ENCODE measurements around the gene ZYX. TPM values are rescaled to one million over a fixed set of nuclear protein-coding genes. Genes with fewer than 3 reads are reported as not detected.

ZYX gene
- total and polyA plus RNA-seq, 9 of the 15 experiments (the other 6 are each of a cell fraction or from before 2014, with no cell fraction given), result 1.8 to 130 (median 15.7) TPM

DNA sequence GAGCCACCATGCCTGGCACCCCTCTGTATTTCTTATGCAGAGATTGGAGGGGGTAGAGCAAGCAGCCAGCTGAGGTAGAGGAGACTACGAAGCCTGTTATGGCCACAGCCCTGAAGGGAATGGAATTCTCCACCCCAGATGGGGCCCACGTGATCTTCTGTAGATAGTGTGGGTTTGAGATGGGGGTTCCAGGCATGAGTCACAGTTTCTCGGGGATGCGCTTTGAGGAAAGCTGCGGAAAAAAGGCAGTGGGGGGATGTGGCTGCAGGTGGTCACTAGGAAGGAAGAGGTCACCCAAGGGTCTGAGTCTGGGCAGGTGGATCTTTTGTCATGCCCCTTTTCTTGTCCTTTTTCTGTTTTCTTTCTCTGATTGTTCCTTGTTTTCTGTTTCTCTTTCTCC is 30.1 kb upstream of the ZYX start (continued):
- TF ChIP-seq FOSL1 (tag; conservative IDR thresholded peaks at IDR 0.05), result peak; percentile 68
- TF ChIP-seq MIER1 (IDR thresholded peaks at IDR 0.05; ENCODE audit: low read depth), result no peak
- TF ChIP-seq SMARCB1 (IDR thresholded peaks at IDR 0.05; ENCODE audit: insufficient read length, low read depth), result no peak
- peak; percentile 54; the same call in 1 of the 2 replicates for TF ChIP-seq JUND (IDR thresholded peaks at IDR 0.05; ENCODE audit: borderline replicate concordance, low read depth, low read length)
- no peak; the same call in 2 of the 3 replicates for TF ChIP-seq JUND (tag; IDR thresholded peaks at IDR 0.05; ENCODE audit: borderline replicate concordance, low read depth, low read length)
- no peak for TF ChIP-seq KDM1A (IDR thresholded peaks at IDR 0.05)
- 0 out of 2 replicates have a peak, but pooled peaks have one; percentile 23 for TF ChIP-seq SMARCE1 (IDR thresholded peaks at IDR 0.05)
- TF ChIP-seq, protein P1, sequence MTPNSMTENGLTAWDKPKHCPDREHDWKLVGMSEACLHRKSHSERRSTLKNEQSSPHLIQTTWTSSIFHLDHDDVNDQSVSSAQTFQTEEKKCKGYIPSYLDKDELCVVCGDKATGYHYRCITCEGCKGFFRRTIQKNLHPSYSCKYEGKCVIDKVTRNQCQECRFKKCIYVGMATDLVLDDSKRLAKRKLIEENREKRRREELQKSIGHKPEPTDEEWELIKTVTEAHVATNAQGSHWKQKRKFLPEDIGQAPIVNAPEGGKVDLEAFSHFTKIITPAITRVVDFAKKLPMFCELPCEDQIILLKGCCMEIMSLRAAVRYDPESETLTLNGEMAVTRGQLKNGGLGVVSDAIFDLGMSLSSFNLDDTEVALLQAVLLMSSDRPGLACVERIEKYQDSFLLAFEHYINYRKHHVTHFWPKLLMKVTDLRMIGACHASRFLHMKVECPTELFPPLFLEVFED (CRISPR knock-in tag; conservative IDR thresholded peaks at IDR 0.05), result no peak
- TF ChIP-seq ZNF668 (CRISPR knock-in tag; IDR thresholded peaks at IDR 0.05), result no peak
- peak; percentile 28; the same call in 1 of the 2 replicates for TF ChIP-seq ATF3 (IDR thresholded peaks at IDR 0.05)
- TF ChIP-seq ATF3 (CRISPR knock-in tag; conservative IDR thresholded peaks at IDR 0.05), result no peak
- no peak for TF ChIP-seq ATF1 (CRISPR knock-in tag; IDR thresholded peaks at IDR 0.05)
- no peak for TF ChIP-seq ATF1 (tag; IDR thresholded peaks at IDR 0.05)
- TF ChIP-seq USF1 (CRISPR knock-in tag; IDR thresholded peaks at IDR 0.05), result peak; percentile 71
- TF ChIP-seq, protein P2, sequence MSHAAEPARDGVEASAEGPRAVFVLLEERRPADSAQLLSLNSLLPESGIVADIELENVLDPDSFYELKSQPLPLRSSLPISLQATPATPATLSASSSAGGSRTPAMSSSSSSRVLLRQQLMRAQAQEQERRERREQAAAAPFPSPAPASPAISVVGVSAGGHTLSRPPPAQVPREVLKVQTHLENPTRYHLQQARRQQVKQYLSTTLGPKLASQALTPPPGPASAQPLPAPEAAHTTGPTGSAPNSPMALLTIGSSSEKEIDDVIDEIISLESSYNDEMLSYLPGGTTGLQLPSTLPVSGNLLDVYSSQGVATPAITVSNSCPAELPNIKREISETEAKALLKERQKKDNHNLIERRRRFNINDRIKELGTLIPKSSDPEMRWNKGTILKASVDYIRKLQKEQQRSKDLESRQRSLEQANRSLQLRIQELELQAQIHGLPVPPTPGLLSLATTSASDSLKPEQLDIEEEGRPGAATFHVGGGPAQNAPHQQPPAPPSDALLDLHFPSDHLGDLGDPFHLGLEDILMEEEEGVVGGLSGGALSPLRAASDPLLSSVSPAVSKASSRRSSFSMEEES (CRISPR knock-in tag; IDR thresholded peaks at IDR 0.05), result peak; percentile 30; the same call in 1 of the 2 replicates
- no peak for TF ChIP-seq ZNF3 (CRISPR knock-in tag; IDR thresholded peaks at IDR 0.05)
- no peak for TF ChIP-seq POLR3G (IDR thresholded peaks at IDR 0.05; ENCODE audit: extremely low read depth, insufficient read length, insufficient replicate concordance)
- TF ChIP-seq, protein P3, sequence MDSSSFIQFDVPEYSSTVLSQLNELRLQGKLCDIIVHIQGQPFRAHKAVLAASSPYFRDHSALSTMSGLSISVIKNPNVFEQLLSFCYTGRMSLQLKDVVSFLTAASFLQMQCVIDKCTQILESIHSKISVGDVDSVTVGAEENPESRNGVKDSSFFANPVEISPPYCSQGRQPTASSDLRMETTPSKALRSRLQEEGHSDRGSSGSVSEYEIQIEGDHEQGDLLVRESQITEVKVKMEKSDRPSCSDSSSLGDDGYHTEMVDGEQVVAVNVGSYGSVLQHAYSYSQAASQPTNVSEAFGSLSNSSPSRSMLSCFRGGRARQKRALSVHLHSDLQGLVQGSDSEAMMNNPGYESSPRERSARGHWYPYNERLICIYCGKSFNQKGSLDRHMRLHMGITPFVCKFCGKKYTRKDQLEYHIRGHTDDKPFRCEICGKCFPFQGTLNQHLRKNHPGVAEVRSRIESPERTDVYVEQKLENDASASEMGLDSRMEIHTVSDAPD (CRISPR knock-in tag; IDR thresholded peaks at IDR 0.05), result no peak
- TF ChIP-seq MCM3 (IDR thresholded peaks at IDR 0.05), result no peak
- TF ChIP-seq ZC3H4 (CRISPR knock-in tag; IDR thresholded peaks at IDR 0.05; ENCODE audit: borderline replicate concordance), result no peak
- no peak for TF ChIP-seq ARID1B (IDR thresholded peaks at IDR 0.05)
- TF ChIP-seq, protein P4, sequence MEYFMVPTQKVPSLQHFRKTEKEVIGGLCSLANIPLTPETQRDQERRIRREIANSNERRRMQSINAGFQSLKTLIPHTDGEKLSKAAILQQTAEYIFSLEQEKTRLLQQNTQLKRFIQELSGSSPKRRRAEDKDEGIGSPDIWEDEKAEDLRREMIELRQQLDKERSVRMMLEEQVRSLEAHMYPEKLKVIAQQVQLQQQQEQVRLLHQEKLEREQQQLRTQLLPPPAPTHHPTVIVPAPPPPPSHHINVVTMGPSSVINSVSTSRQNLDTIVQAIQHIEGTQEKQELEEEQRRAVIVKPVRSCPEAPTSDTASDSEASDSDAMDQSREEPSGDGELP (CRISPR knock-in tag; IDR thresholded peaks at IDR 0.05; ENCODE audit: borderline replicate concordance), result no peak
- 0 out of 2 replicates have a peak, but pooled peaks have one; percentile 15 for TF ChIP-seq CTBP1 (IDR thresholded peaks at IDR 0.05; ENCODE audit: borderline replicate concordance)
- TF ChIP-seq RBBP5 (IDR thresholded peaks at IDR 0.05; ENCODE audit: borderline replicate concordance, insufficient read depth, low read length, poor library complexity, severe bottlenecking), result no peak

Measured in K562 (cell line).